Activated CD4-positive, alpha-beta T cell treated with anti-CD3 and anti-CD28 coated beads, Interleukin-2, amount 50 U/mL, for 48 hours (primary cell): ENCODE measurements around the gene LAMA2.
"Not testable (repeated sequence)": the region's sequence is repeated elsewhere in the genome, so short reads cannot be mapped to it uniquely, and the experiment has no call there.

Experiments used
- DNase-seq, 2 experiments: peaks; one replicate each; pipeline ENCODE4 v3.0.0-alpha.2; 2020

LAMA2 gene

GRCh38 chr6:129133770-129134192, 250.8 kb downstream of the LAMA2 start:
- no peak for DNase-seq

- no peak for DNase-seq
These were observed 251.6 kb downstream of the LAMA2 start for GRCh38 chr6:129134535-129134934.

GRCh38 chr6:129135451-129135850, 252.5 kb downstream of the LAMA2 start:
- DNase-seq: no peak

- DNase-seq: no peak
These were observed 253.8 kb downstream of the LAMA2 start for GRCh38 chr6:129136751-129137150.

- DNase-seq: no peak
These were observed 255.9 kb downstream of the LAMA2 start for GRCh38 chr6:129138739-129139405.

GRCh38 chr6:129140526-129140925, 257.6 kb downstream of the LAMA2 start:
- DNase-seq: no peak

- DNase-seq: no peak
These were observed 258.6 kb downstream of the LAMA2 start for GRCh38 chr6:129141499-129141898.

GRCh38 chr6:129146902-129147301, 264.0 kb downstream of the LAMA2 start:
- DNase-seq: no peak

GRCh38 chr6:129150507-129150906, 267.6 kb downstream of the LAMA2 start:
- DNase-seq: no peak

- no peak for DNase-seq
These were observed 270.3 kb downstream of the LAMA2 start for GRCh38 chr6:129153257-129153656.

GRCh38 chr6:129159242-129159641, 276.3 kb downstream of the LAMA2 start:
- not testable (repeated sequence) for DNase-seq

- no peak for DNase-seq
These were observed 279.7 kb downstream of the LAMA2 start for GRCh38 chr6:129162605-129163004.

- DNase-seq: no peak
These were observed 280.6 kb downstream of the LAMA2 start for GRCh38 chr6:129163551-129163950.

GRCh38 chr6:129164032-129164431, 281.1 kb downstream of the LAMA2 start:
- DNase-seq: no peak

- DNase-seq: not testable (repeated sequence)
These were observed 289.5 kb downstream of the LAMA2 start for GRCh38 chr6:129172279-129172995.

- DNase-seq: no peak
These were observed 292.1 kb downstream of the LAMA2 start for GRCh38 chr6:129175066-129175465.

- DNase-seq: no peak
These were observed 294.9 kb downstream of the LAMA2 start for GRCh38 chr6:129177801-129178200.

GRCh38 chr6:129179283-129179682, 296.3 kb downstream of the LAMA2 start:
- no peak for DNase-seq

- DNase-seq: no peak
These were observed 298.1 kb downstream of the LAMA2 start for GRCh38 chr6:129181001-129181400.

GRCh38 chr6:129183187-129183591, 300.3 kb downstream of the LAMA2 start:
- no peak for DNase-seq

- no peak for DNase-seq
These were observed 300.9 kb downstream of the LAMA2 start for GRCh38 chr6:129183681-129184301.

GRCh38 chr6:129184324-129184723, 301.4 kb downstream of the LAMA2 start:
- no peak for DNase-seq

- DNase-seq: no peak
These were observed 301.9 kb downstream of the LAMA2 start for GRCh38 chr6:129184808-129185366.

GRCh38 chr6:129186988-129187387, 304.1 kb downstream of the LAMA2 start:
- no peak for DNase-seq
